ENCODE results near the gene CD6. TPM values are rescaled to one million over a fixed set of nuclear protein-coding genes. Genes with fewer than 3 reads are reported as not detected.

The CD6 gene
- total and polyA plus RNA-seq, 8 donors: 0.23 to 2.3 (median 1.0) TPM

DNA sequence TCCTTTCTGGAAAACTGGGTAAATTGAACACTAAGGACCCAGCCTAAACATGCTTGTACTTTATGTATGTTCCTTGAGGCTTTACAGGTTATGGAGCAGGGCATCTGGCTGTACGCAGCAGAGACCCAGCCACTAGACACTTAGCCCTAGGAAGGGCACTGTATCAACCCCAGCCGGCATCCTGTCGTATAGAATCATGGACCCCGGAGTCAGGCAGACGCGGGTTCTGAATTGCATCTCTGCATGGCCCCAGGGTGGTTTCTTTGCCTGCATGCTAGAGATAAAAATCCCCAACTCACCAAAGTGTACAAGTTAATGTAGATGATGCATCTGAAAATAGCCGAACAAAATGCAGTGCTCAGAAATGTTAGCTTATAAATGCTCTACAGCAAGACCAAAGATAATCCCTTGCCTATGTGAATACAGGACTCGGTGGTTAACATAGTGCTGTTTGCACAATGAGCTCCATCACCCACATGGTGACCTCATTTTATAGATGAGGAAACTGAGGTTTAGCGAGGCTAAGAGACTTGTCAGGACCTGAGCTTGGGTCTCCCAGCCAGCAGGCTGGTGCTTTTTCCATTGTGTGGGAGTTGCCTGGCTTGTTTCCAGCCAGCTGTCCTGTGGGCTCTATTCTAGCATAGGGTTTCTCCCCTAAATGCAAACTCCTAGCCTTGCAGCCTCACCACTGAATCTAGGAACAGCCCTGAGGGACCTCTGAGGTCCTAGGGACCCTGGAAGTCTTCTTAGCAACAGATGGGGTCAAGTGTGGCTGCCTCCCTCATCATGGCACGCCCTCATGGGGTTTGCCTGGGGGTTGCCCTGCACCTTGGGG, 7.3 kb downstream of the CD6 start:
- Histone ChIP-seq H3K9me3 (no peaks in the 10 kb centered on the region), H3K36me3 (no peaks in the 10 kb centered on the region), H3K27me3 (no peaks in the 10 kb centered on the region), H3K4me1 (no peaks in the 10 kb centered on the region), H3K27ac (no peak overlapping the region), H3K4me3 (no peak overlapping the region)
- intact Hi-C loops (cut with DNase I): no loop called here
- 83% methylated on average over 10 of the region's 10 CpGs for WGBS, 2 donors
- DNase-seq (no peak), FAIRE-seq (no peak), ATAC-seq (peak in 1 of 4 donors; percentile 43)
- TF ChIP-seq, protein P1, sequence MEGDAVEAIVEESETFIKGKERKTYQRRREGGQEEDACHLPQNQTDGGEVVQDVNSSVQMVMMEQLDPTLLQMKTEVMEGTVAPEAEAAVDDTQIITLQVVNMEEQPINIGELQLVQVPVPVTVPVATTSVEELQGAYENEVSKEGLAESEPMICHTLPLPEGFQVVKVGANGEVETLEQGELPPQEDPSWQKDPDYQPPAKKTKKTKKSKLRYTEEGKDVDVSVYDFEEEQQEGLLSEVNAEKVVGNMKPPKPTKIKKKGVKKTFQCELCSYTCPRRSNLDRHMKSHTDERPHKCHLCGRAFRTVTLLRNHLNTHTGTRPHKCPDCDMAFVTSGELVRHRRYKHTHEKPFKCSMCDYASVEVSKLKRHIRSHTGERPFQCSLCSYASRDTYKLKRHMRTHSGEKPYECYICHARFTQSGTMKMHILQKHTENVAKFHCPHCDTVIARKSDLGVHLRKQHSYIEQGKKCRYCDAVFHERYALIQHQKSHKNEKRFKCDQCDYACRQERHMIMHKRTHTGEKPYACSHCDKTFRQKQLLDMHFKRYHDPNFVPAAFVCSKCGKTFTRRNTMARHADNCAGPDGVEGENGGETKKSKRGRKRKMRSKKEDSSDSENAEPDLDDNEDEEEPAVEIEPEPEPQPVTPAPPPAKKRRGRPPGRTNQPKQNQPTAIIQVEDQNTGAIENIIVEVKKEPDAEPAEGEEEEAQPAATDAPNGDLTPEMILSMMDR (IDR thresholded peaks at IDR 0.05): no peak

DNA sequence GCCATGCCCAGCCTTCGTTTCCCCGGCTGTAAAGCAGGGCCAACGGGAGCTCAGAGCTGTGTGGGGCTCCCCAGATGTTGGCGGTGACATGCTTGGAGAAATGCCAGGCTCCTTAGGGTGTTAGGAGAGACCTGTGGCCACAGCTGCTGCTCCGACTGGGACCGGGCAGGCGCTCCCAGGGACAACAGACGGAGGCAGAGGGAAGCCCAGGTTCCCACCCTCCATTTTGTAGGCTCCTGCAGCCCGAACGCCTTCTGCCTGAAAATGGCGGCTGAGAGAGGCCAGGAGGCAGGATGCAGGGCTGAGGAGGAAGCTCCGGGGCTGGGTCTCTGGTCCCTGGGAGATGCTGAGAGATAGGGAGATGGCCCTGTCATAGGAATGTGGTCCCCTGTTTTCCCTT, 10.0 kb downstream of the CD6 start:
- Histone ChIP-seq H3K4me1 (peaks cover 0 to 4% (median 0%) of the 10 kb centered on the region in 3 donors), H3K9me3 (no peaks in the 10 kb centered on the region), H3K27ac (no peak overlapping the region), H3K4me3 (no peak overlapping the region), H3K27me3 (no peaks in the 10 kb centered on the region), H3K36me3 (no peaks in the 10 kb centered on the region)
- ATAC-seq (no peak), FAIRE-seq (no peak), DNase-seq (no peak)
- intact Hi-C loops (cut with DNase I): no loop called here
- 87 to 95% methylated on average over 11 to 12 of the region's 12 CpGs for WGBS, 2 donors
- TF ChIP-seq, protein P1 (IDR thresholded peaks at IDR 0.05): no peak

DNA sequence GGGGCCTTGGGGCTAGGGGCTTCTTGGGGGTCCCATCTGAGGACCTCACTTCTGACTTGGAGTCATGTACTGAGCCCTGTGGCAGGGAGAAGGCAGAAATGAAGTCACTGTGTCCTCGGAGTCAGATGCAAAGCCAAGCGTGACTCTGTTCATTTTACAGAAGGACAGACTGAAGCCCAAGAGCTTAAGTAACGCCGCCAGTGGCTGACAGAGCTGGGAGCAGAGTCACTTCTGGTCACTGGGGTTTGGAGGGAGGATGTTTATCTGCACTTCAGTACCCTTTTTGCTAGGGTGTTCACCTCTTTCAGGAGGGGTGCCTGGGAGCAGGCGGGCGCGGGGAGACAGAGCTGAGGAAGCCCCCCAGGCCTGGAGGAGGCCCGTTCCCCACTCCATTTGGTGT, 10.7 kb downstream of the CD6 start:
- Histone ChIP-seq H3K4me1 (peaks cover 0 to 5% (median 0%) of the 10 kb centered on the region in 3 donors), H3K9me3 (no peaks in the 10 kb centered on the region), H3K36me3 (no peaks in the 10 kb centered on the region), H3K27ac (no peak overlapping the region), H3K4me3 (no peak overlapping the region), H3K27me3 (no peaks in the 10 kb centered on the region)
- no peak for FAIRE-seq
- TF ChIP-seq, protein P1 (IDR thresholded peaks at IDR 0.05): no peak
- DNase-seq: no peak
- no peak for ATAC-seq
- intact Hi-C loops (cut with DNase I): no loop called here
- WGBS, 2 donors: 83 to 95% methylated on average over 8 of the region's 8 CpGs

DNA sequence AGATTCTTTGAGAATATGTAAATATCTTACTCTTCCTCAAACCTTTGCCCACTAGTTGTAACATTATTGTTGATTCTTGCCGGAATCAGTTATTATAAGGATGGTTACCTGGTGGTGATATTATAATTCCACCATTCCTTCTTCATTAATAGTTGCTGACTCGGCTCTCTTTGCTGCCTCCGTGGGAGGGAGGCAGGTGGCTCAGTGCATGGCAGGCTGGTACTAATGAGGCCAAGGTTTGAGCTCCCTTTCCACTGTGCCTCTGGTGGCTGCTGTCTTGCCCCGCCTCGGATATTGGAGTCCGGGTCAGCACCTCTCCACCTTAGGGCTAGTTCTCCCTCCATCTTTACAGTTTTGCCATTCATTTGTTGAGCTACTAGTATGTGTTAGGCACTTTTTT, 12.7 kb downstream of the CD6 start:
- intact Hi-C loops (cut with DNase I): no loop called here
- Histone ChIP-seq H3K9me3 (no peaks in the 10 kb centered on the region), H3K27ac (no peak overlapping the region), H3K27me3 (no peaks in the 10 kb centered on the region), H3K4me1 (peaks cover 0 to 5% (median 0%) of the 10 kb centered on the region in 3 donors), H3K36me3 (no peaks in the 10 kb centered on the region), H3K4me3 (no peak overlapping the region)
- DNase-seq (no peak), FAIRE-seq (no peak), ATAC-seq (no peak)
- 68 to 75% methylated on average over 6 of the region's 6 CpGs for WGBS, 2 donors
- TF ChIP-seq, protein P1 (IDR thresholded peaks at IDR 0.05): no peak

DNA sequence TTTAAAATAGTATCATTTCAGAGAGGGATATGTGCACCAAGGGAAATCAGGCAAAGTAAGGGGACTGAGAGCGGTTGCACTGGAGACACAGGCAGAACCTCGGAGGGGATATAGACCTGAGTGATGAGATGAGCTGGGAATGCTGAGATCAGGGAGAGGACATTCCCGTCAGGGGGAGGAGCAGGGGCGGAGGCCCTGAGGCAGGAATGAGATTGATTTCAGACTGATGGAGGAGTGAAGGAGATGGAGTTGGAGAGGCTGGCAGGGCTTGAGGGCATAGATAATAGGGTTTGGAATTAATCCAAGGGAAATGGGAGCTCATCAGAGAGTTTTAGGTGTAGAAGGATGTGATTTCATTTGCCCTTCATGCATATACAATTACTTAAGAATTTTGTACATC, 13.2 kb downstream of the CD6 start:
- H3K4me1 ChIP-seq: peaks cover 0 to 5% (median 0%) of the 10 kb centered on the region in 3 donors
- no peak for DNase-seq
- ATAC-seq: no peak
- no peaks in the 10 kb centered on the region for H3K27me3 ChIP-seq
- H3K36me3 ChIP-seq: no peaks in the 10 kb centered on the region
- H3K9me3 ChIP-seq: no peaks in the 10 kb centered on the region
- TF ChIP-seq, protein P1 (IDR thresholded peaks at IDR 0.05): no peak
- intact Hi-C loops (cut with DNase I): no loop called here
- no peak for FAIRE-seq
- no peak overlapping the region for H3K4me3 ChIP-seq
- H3K27ac ChIP-seq: no peak overlapping the region
- WGBS, 2 donors: 66 to 75% methylated on average over 4 of the region's 4 CpGs
